HPDE6-E6E7 (cell line): ENCODE results near the gene CCDC43.

Experiments used
- DNase-seq: peaks from one replicate; pipeline ENCODE4 v3.0.0; 2011; ENCODE audit warnings: missing footprints; ENCODE audit errors: extremely low spot score

CCDC43 gene

DNA sequence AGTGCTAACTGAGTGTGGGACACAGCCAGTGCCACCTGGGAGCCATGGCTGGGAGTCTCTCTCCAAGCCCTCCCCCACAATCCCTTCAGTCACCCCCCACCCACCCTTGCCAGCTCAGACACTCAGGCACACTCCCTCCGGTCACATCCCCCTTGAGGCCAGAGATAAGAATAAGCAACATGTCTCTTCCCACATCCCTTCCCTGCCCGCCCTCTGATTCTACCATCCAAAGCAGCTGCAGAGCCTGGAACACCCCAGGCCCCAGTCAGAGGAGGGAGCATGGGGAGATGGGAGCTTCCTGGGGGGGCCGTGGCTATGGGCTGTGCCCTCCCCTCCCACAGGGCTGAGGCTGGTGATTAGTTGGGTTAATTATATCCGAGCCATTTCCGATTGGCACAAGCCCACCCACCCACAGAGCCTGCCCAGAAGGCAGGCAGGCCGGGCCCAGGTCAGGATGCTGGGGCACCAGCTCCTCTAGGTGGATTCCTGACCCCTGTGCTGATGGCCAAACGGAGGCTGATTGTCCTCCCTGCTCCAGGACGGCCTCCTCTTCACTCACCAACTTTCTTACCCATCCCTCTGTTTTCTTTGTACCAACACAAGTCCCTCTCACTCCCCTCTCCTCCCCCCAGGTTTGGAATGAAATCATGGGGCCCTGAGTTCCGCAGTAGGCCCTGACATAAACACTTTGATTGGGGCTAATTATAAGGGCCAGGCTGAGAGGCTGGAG lies 61.9 kb downstream of the CCDC43 start:
- DNase-seq: no peak
